HG03095 (cell line): ENCODE results near the gene MAP2K1.
"Not testable (repeated sequence)": the region's sequence is repeated elsewhere in the genome, so short reads cannot be mapped to it uniquely, and the experiment has no call there.

Experiments
- ATAC-seq: cut with Tn5 transposase; IDR thresholded peaks from one replicate; pipeline ENCODE4 v1.9.1; 2021; ENCODE audit warnings: moderate library complexity; ENCODE audit not compliant: unreplicated experiment

MAP2K1 gene

GRCh38 chr15:66390678-66391077, 4.0 kb downstream of the MAP2K1 start:
- ATAC-seq, result no peak

- ATAC-seq, result not testable (repeated sequence)
Observed at GRCh38 chr15:66393037-66393436, 6.3 kb downstream of the MAP2K1 start.

GRCh38 chr15:66394472-66394871, 7.8 kb downstream of the MAP2K1 start:
- ATAC-seq, result no peak

DNA sequence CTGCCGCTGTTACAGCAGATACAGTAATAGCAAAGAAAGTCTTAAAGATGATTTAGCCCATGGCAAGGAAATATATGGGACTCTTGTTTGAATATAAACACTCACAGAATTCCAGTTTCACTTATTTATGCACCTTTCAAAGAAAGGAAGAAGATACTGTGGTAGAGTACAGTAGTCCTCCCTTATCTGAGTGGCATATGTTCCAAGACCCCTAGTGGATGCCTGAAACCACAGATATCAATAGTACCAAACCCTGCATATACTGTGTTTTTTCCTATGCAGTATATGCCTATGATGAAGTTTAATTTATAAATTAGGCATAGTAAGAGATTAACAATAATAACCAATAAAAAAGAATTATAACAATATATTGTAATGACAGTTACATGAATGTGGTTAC, 8.2 kb downstream of the MAP2K1 start:
- no peak for ATAC-seq

DNA sequence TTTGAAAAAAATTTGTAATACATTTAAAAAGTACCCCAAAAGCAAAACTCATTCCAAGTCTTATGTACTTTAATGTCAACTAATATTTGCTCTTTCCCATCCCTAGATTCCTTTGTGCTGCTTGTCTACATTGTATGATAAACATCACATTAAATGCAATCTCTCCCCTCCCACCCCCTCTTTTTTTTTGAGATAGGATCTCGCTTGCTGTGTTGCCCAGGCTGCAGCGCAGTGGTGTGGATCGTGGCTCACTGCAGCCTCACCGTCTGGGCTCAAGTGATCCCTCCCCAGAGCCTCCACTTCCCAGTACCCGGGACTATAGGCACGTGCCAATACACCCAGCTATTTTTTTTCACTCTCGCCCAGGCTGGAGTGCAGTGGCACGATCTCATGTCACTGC, 12.6 kb downstream of the MAP2K1 start:
- no peak for ATAC-seq

- ATAC-seq, result no peak
Observed at GRCh38 chr15:66400351-66400774, 13.7 kb downstream of the MAP2K1 start.

GRCh38 chr15:66401130-66402021, 14.7 kb downstream of the MAP2K1 start:
- ATAC-seq, result no peak

DNA sequence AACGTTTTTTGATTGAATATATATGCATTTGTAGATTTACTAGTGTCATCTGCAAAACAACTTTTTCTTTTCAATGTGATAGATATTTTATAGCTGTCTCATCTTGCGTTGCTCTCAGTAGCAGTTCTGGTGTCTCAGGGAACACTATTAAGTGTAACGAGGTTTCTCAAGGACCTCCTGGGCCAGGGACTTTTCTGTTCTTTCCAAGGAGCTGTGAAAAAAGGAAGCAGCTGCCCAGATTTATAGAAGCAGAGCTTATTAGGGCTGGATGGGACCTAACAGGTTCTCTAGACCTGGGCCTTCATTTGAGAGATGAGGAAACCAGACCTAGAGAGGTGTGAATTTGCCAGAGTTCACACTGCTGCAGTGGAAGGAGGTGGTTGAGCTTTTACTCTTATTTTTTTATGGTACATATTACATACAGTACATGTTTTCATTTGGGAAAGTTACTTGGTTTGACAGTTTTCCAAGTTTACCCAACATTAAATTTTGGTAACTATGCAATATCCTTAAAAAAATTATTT, 16.1 kb downstream of the MAP2K1 start:
- no peak for ATAC-seq

GRCh38 chr15:66403323-66403722, 16.6 kb downstream of the MAP2K1 start:
- ATAC-seq, result no peak

GRCh38 chr15:66404122-66404521, 17.4 kb downstream of the MAP2K1 start:
- no peak for ATAC-seq

DNA sequence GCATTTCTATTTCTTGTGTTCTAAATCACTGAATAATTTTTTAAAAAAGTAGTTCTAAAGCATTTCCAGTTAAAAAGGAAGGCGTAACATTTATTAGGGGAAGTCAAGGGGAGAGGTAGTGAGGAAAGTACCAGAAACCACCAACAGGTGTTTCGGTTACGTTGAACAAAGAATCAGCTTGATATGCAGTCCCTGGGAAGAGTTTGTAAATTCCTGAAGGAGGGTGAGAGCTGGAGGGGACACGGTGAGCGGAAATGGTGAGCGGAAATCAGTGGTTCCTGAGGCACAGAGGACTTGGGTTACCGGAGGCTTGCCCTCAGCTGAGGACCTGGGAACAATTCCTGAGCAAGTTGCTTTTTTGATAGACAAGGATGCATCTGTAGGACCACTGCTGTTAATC, 17.8 kb downstream of the MAP2K1 start:
- no peak for ATAC-seq

- no peak for ATAC-seq
Observed at GRCh38 chr15:66405007-66405406, 18.3 kb downstream of the MAP2K1 start.

- ATAC-seq, result no peak
Observed at GRCh38 chr15:66405615-66406014, 18.9 kb downstream of the MAP2K1 start.

- ATAC-seq, result no peak
Observed at GRCh38 chr15:66408254-66408653, 21.5 kb downstream of the MAP2K1 start.

DNA sequence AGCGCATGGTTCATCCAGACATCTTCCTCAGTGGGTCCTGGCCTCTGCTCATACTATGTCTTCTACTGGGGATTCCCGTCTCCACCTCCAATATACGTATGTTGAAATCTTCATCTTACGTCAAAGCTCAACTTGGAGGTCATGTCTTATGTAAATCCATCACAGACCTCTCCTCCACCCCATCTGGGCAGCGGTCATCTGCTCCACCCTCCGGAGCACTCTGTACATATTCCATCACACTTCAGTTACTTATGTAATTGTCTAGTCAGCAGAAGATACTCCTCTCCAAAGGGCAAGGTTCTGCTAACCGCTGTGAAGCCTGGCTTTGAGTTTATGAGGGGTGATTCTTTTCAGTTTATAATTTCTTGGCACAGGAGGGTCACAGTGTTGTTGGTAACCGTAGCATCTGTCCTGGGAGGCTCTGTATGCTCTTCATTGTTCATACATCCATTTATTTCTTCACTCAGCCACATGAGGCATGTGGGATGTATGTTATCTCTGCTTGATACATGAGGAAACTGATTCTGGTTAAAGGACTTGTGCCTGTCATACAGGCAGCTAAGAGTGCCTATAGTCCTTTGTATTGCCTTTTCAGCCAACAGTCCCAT, 22.1 kb downstream of the MAP2K1 start:
- ATAC-seq, result no peak

DNA sequence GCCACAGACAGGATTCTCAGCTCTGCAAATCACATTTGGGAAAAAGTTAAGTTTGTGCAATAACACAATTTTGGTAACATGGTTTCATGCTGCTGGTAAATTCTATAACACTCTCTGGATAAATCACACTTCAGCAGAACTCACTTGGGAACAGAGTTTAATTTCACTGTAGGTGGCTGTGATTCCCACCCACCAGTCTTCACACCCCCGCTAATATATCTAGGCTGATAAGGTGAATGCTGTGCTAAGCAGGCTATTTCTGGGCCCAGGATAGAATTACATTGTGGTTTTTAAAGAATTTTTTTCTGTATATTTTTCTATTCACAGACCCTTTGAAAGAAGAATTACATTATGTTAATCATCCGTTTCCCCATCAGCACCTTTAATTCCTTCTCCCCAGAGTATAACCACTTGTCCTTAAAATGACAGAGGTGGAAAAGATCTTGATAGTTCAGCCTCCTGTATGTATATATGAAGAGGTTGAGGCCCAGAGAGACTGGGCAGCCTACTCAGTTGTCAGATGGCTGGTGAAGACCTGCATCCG, 22.9 kb downstream of the MAP2K1 start:
- no peak for ATAC-seq

- no peak for ATAC-seq
Observed at GRCh38 chr15:66411190-66411589, 24.5 kb downstream of the MAP2K1 start.

DNA sequence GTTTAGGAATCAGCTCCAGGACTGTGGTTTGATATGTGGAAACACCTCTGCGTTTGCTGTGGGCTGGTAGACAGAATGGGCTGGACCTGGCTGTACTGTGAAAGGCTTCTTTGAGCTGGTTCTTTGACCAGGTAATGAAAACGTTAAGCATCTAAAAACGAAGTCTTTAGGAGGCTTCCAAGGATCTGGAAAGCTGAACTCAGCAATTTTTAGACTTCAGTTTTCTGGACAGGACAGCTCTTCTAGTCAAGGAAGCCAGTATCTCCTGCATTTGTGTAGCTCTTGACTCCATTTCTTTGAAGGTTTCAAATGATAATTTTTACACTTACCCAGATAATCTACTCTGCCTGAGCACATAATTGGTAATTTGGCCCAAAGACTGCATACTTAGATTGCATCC, 25.5 kb downstream of the MAP2K1 start:
- ATAC-seq, result no peak

DNA sequence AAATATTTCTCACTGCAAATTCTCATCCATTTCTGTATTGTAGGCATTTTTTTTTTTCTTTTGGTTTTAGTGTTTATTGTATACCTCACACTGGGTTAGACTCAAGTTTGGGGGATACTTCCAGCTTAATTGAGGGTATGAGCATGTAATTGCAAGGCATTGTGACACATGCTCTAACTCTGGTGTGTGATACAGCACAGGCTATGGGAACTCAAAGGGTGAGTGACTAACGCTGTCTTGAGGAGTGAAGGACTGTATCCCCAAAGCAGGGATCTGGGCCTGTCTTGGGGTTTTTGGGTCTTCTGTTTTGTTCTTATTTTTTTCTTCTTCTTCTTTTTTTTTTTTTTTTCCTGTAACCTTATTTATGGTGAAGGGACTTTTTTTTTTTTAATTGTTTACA, 26.9 kb downstream of the MAP2K1 start:
- no peak for ATAC-seq

DNA sequence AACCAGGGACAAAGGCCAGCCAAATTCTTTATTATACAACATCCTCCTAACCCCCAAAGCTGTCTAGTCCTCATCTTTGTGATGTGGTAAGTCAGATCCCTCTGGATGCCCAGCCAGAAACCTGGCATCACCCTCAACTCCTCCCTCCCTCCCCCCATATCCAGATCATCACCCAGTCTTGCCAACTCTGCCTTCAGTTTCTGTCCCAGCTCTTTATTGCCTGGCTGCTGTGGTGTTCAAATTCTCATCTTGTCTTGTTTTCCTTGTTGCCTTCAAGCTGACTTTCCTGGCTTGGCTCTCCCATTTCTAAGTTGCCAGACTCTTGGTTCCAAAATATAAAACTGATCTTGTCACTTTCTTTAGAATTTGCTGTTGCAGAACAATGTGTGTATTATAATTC, 28.6 kb downstream of the MAP2K1 start:
- ATAC-seq, result no peak

DNA sequence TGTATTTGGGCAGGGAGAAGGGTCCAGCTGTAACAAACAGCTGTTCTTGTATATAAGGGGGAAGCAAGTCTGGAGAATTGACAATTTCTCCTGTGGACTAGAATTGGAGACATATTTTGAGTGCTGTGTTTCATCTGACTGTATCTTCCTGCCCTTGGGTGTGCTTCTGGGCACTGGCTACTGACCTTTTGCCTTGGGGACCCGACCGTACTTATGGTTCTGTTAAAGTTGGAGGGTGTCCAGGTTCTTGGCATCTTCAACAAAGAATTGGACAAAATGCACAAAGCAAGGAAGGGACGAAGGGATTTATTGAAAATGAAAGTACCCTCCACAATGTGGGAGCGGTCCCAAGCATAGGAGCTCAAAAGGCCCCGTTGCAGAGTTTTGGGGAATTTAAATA, 31.0 kb downstream of the MAP2K1 start:
- ATAC-seq, result no peak

GRCh38 chr15:66419471-66419870, 32.8 kb downstream of the MAP2K1 start:
- ATAC-seq, result no peak
